WTC11 (cell line): Measurements from ENCODE around the gene NCKIPSD.

Experiments
- CREB1 ChIP-seq: sonication (generic); formaldehyde crosslinking; IDR thresholded peaks from 2 replicates; pipeline ENCODE4 v1.8.0; 2023; ENCODE audit warnings: mild to moderate bottlenecking, missing genetic modification reagents
- CTCF ChIP-seq: fragments of 200-600 bp; IDR thresholded peaks from 2 replicates; pipeline ENCODE4 v1.8.0; 2022; ENCODE audit warnings: antibody characterized with exemption
- ESRRA ChIP-seq: sonication (generic); formaldehyde crosslinking; IDR thresholded peaks from 2 replicates; pipeline ENCODE4 v1.8.1; 2022; ENCODE audit warnings: mild to moderate bottlenecking, missing genetic modification reagents, borderline replicate concordance
- JUN ChIP-seq: sonication (generic); formaldehyde crosslinking; IDR thresholded peaks from 2 replicates; pipeline ENCODE4 v1.8.0; 2023; ENCODE audit warnings: mild to moderate bottlenecking, missing genetic modification reagents
- MAX ChIP-seq: sonication (generic); formaldehyde crosslinking; IDR thresholded peaks from 2 replicates; pipeline ENCODE4 v1.8.0; 2022; ENCODE audit warnings: mild to moderate bottlenecking, missing genetic modification reagents
- NR1H2 ChIP-seq: sonication (generic); formaldehyde crosslinking; IDR thresholded peaks from 2 replicates; pipeline ENCODE4 v1.9.0; 2021; ENCODE audit warnings: mild to moderate bottlenecking, moderate library complexity, missing genetic modification reagents
- NR2C2 ChIP-seq: sonication (generic); formaldehyde crosslinking; IDR thresholded peaks from 2 replicates; pipeline ENCODE4 v1.8.0; 2022; ENCODE audit warnings: mild to moderate bottlenecking, missing genetic modification reagents
- SMAD3 ChIP-seq: sonication (generic); formaldehyde crosslinking; IDR thresholded peaks from 2 replicates; pipeline ENCODE4 v1.8.0; 2022; ENCODE audit warnings: missing genetic modification reagents, mild to moderate bottlenecking, borderline replicate concordance
- SMAD4 ChIP-seq: sonication (generic); formaldehyde crosslinking; IDR thresholded peaks from 2 replicates; pipeline ENCODE4 v1.8.0; 2022; ENCODE audit warnings: mild to moderate bottlenecking, missing genetic modification reagents
- USF2 ChIP-seq: sonication (generic); formaldehyde crosslinking; IDR thresholded peaks from 2 replicates; pipeline ENCODE4 v1.8.1; 2023; ENCODE audit warnings: mild to moderate bottlenecking, missing genetic modification reagents, moderate library complexity
- ZBTB21 ChIP-seq: sonication (generic); formaldehyde crosslinking; IDR thresholded peaks from 2 replicates; pipeline ENCODE4 v1.8.1; 2023; ENCODE audit warnings: mild to moderate bottlenecking, missing genetic modification reagents, borderline replicate concordance
- ZBTB43 ChIP-seq: sonication (generic); formaldehyde crosslinking; IDR thresholded peaks from 2 replicates; pipeline ENCODE4 v1.8.1; 2023; ENCODE audit warnings: mild to moderate bottlenecking, missing genetic modification reagents
- TF ChIP-seq, protein P1 (sequence below): sonication (generic); formaldehyde crosslinking; IDR thresholded peaks from 2 replicates; pipeline ENCODE4 v1.8.0; 2023; ENCODE audit warnings: missing genetic modification reagents
- TF ChIP-seq, protein P2 (sequence below): sonication (generic); formaldehyde crosslinking; IDR thresholded peaks from 2 replicates; pipeline ENCODE4 v1.8.0; 2023; ENCODE audit warnings: mild to moderate bottlenecking, missing genetic modification reagents

GRCh38 chr3:48633743-48634142, 52.0 kb downstream of the NCKIPSD start:
- TF ChIP-seq, protein P1, sequence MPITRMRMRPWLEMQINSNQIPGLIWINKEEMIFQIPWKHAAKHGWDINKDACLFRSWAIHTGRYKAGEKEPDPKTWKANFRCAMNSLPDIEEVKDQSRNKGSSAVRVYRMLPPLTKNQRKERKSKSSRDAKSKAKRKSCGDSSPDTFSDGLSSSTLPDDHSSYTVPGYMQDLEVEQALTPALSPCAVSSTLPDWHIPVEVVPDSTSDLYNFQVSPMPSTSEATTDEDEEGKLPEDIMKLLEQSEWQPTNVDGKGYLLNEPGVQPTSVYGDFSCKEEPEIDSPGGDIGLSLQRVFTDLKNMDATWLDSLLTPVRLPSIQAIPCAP (CRISPR knock-in tag): no peak
- no peak for TF ChIP-seq ESRRA (CRISPR knock-in tag)
- TF ChIP-seq MAX (CRISPR knock-in tag): no peak
- no peak for TF ChIP-seq ZBTB21 (CRISPR knock-in tag)
- TF ChIP-seq ZBTB43 (CRISPR knock-in tag): no peak
- TF ChIP-seq SMAD3 (CRISPR knock-in tag): no peak
- TF ChIP-seq JUN (CRISPR knock-in tag): no peak
- TF ChIP-seq NR1H2: no peak
- no peak for TF ChIP-seq USF2 (CRISPR knock-in tag)
- no peak for TF ChIP-seq CTCF
- TF ChIP-seq CREB1 (CRISPR knock-in tag): no peak
- no peak for TF ChIP-seq SMAD4 (CRISPR knock-in tag)
- no peak for TF ChIP-seq NR2C2 (CRISPR knock-in tag)
- TF ChIP-seq, protein P2, sequence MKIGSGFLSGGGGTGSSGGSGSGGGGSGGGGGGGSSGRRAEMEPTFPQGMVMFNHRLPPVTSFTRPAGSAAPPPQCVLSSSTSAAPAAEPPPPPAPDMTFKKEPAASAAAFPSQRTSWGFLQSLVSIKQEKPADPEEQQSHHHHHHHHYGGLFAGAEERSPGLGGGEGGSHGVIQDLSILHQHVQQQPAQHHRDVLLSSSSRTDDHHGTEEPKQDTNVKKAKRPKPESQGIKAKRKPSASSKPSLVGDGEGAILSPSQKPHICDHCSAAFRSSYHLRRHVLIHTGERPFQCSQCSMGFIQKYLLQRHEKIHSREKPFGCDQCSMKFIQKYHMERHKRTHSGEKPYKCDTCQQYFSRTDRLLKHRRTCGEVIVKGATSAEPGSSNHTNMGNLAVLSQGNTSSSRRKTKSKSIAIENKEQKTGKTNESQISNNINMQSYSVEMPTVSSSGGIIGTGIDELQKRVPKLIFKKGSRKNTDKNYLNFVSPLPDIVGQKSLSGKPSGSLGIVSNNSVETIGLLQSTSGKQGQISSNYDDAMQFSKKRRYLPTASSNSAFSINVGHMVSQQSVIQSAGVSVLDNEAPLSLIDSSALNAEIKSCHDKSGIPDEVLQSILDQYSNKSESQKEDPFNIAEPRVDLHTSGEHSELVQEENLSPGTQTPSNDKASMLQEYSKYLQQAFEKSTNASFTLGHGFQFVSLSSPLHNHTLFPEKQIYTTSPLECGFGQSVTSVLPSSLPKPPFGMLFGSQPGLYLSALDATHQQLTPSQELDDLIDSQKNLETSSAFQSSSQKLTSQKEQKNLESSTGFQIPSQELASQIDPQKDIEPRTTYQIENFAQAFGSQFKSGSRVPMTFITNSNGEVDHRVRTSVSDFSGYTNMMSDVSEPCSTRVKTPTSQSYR (CRISPR knock-in tag): no peak
